GM19438 (cell line): ENCODE measurements around the gene CD3G.
A peak's percentile ranks its signal among the peaks of the same experiment; 100 is the strongest.

Experiments
- ATAC-seq: cut with Tn5 transposase; IDR thresholded peaks from one replicate; pipeline ENCODE4 v1.9.1; 2021; ENCODE audit warnings: low read depth; ENCODE audit not compliant: unreplicated experiment

The CD3G gene

DNA sequence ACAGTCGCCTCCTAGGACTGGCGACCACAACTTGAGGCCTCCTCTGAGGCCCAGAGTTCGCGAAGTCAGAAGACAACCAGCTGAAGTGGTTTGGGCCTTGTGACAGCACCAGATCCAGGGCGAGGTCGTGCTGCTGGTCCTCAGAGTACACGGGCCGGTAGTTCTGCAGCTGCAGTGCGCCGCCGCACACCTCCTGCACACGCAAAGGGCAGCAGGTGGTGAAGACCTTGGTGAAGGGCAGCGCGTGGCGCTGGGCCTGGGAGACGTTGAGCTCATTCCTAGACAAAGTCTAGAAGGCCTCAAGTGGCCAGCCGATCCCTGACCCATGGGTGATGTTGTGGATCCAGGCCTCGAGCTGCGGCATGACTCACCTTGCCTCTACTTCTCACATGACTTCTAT lies 21.4 kb upstream of the CD3G start:
- no peak for ATAC-seq

DNA sequence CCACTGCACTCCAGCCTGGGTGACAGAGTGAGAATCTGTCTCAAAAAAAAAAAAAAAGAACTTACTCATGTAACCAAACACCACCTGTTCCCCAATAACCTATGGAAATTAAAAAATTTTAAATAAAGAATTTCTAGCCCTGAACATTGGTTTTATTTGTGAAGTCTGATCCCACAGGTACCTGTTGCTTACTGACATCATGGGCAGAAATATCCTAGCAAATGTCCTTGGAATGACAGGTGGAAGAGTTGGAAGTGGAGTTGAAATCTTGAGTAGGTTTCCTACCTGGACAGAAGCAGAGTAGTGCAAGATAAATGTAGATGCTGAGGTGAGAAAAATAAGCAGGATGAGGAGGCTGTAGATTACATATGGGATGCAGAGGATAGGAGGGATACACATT lies 18.9 kb upstream of the CD3G start:
- no peak for ATAC-seq

DNA sequence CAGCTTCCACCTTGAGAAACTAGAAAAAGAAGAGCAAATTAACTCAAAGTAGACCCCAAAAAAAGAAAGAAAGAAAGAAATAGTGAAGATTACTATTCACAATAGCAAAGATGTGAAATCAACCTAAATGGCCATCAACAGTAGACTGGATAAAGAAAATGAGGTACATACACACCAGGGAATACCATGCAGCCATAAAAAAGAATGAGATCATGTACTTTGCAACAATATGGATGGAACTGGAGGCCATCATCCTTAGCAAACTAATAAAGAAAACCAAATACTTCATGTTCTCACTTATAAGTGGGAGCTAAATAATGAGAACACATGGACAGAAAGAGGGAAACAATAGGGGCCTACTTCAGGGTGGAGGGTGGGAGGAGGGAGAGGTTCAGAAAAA lies 15.4 kb upstream of the CD3G start:
- ATAC-seq, result no peak

- no peak for ATAC-seq
Observed at GRCh38 chr11:118334745-118335144, 9.4 kb upstream of the CD3G start.

DNA sequence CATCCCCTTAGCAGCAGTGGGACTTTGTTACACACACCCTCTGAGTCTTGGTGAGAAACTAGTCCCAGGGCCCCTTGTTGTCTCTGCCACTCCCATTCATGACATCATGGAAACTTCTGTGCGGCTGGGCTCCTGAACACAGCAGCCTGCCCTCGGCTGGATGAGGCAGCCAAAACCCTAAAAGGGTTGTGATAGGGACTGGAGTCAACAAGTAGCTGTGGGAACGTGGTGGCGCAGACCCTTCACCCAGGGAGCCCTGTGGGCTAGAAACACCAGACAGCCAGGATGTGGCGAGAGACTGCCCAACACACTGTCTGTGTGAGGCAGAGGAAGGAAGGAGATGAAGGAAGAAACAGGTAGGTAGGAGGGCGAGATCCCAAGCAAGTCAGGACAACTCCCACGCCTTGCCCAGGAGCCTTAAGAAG lies 5.5 kb upstream of the CD3G start:
- no peak for ATAC-seq

DNA sequence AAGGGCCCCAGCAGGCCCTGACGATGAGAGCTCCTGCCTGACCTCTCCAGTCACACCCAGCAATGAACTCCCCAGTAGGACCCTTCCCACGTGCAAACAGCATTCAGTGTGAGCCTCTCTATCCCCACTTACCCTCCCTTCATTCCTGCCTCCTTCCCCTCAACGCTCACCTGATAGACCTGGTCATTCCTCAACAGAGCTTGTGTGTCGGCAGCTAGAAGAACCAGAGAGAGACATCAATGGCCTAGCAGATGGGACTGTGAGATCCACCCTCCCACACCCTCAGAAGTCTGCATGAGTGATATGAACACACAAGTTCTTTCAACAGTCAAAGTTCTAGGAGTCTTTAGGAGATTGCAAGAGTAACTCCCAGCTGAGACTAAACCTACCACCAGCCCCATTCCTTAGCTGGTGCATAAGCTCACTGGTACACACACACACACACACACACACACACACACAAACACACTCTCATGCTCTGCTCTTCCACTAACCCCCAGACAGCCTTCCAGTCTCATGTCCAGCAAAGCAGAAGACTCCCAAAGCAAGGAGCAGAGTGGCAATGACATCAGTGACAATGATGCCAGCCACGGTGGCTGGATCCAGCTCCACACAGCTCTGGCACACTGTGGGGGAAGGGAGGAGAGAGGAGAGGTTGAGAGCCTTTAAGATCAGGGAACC lies 4.7 kb upstream of the CD3G start:
- no peak for ATAC-seq

- no peak for ATAC-seq
Observed at GRCh38 chr11:118340449-118340848, 3.7 kb upstream of the CD3G start.

GRCh38 chr11:118341261-118341660 lies 2.9 kb upstream of the CD3G start:
- ATAC-seq, result no peak

DNA sequence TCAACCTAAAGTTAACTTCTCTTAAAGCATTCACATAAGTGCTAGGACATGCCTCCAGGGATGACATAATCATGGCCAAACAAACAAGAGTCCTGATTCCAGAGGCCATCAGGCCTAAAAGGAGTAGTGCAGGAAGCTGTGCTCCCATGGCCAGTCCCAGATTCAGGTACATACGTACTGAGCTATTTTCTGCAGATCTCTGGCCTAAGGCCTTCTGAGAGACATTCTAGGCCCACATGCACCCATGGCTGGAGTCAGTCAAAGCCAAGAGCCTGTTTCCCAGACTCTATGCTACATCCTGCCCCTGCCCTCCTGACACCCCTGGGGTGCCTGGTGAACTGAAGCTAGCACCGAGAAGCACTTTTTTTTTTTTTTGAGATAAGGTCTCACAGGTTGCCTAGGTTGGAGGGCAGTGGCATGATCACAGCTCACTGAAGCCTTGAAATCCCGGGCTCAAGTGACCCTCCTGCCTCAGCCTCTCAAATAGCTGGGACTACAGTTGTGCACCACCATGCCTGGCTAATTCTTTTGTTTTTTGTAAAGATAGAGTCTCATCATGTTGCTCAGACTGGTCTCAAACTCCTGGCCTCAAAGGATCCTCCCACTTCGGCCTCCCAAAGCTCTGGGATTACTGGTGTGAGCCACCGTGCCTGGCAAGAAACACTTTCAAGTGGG lies 2.2 kb upstream of the CD3G start:
- no peak for ATAC-seq

GRCh38 chr11:118342503-118343161 lies 1.5 kb upstream of the CD3G start, which contains the start of gene CD3D:
Gene CD3D, minus strand, starts transcription at chr11:118342705. Its CDS starts 98 bp downstream, at chr11:118342607.
- ATAC-seq, result no peak

DNA sequence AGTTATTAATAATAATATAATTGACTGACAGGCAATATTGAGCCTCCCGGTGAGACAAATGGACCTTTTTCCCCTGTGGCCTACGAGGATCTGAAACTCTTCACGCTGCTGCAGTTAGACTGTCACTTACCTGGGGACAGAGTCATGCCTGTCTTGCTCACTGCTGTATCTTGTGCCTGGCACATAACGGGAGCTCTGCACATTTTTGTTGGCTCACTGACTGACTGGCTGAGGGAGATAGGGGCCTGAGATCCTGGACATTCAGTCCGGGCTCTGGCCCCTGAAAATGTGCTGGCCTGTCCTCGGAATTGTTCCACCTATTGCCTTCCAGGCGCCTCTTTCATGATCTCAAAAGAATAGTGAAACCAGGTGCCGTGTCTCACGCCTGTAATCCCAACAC lies 896 bp upstream of the CD3G start:
- ATAC-seq, result no peak

GRCh38 chr11:118349475-118349874 lies 5.3 kb downstream of the CD3G start:
- no peak for ATAC-seq

DNA sequence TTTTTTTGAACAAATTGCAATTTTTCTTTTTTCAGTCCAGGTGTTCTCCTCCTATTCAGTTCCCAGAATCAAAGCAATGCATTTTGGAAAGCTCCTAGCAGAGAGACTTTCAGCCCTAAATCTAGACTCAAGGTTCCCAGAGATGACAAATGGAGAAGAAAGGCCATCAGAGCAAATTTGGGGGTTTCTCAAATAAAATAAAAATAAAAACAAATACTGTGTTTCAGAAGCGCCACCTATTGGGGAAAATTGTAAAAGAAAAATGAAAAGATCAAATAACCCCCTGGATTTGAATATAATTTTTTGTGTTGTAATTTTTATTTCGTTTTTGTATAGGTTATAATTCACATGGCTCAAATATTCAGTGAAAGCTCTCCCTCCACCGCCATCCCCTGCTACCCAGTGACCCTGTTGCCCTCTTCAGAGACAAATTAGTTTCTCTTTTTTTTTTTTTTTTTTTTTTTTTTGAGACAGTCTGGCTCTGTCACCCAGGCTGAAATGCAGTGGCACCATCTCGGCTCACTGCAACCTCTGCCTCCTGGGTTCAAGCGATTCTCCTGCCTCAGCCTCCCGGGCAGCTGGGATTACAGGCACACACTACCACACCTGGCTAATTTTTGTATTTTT lies 9.1 kb downstream of the CD3G start:
- no peak for ATAC-seq

- no peak for ATAC-seq
Observed at GRCh38 chr11:118358071-118358470, 13.9 kb downstream of the CD3G start.

DNA sequence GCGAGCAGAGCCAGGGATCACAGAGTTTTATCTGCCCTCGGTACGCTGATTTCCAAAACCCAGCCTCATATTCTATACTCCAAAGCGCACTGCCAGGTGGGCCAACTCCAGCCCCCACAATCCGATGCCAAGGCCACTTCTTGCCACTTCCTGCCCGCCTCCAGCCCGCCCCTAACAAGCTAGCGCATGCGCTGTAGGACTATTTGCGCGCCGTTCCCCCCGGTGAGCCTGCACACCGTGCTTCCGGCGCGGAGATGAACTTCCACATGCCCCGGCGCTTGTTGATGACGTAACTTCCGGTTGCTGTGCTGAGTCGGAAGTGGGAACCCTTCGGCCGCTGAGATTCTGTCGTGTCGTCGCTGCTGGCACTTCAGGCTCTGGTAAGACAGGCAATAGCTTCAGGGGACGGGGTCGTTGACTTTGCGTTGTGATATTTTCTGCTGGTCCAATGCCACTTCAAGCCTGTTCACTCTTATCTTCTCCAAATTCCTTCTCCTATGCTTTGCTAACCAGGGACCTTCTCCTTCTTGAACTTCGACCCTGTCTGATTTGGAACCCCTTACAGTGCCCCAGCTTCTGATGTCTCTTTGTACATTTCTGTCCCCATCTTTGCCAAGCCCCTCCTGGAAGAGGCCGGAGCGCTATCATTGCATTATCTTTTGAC lies 15.3 kb downstream of the CD3G start, which contains the start of gene UBE4A:
UBE4A (plus strand) TSS at position 306 of the 664 bp plus-strand sequence. CDS start 5,481 bp downstream, outside the sequence.
- ATAC-seq, result peak; percentile 93

- no peak for ATAC-seq
Observed at GRCh38 chr11:118364956-118365615, 20.9 kb downstream of the CD3G start.

DNA sequence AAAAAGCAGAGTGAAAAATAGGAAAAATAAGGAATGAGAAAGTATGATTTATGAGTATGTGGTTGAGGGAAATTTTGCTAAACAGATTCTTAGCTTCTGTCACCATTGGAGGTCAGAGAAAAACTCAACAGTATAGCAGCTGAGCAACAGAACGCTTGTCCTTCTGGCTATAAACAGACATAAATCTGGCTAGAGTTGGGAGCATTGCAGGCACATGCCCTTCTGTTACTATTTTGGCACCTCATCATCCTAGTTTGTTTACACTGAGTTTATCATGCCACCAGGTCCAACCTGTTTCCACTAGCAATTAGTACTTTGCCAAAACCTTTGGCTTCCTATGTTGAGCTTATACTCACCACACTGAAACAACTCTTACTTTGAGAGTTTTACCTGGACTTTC lies 22.1 kb downstream of the CD3G start:
- ATAC-seq, result no peak

DNA sequence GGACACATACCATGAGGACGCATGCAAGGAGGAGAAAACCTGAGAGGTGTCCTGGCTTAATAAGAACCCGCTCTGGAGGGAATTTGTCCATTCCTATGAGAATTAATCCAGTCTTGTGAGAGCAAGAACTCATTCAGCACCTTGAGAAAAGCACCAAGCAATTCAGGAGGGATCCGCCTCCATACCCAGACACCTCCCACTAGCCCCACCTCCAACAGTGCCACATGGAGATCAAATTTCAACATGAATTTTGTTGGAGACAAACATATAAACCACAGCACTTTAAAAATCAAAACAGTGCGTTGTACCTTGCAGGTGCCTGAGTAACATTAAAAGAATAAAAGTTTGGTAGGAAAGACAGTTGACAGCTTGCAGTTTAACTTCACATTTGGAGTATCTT lies 26.6 kb downstream of the CD3G start:
- no peak for ATAC-seq

DNA sequence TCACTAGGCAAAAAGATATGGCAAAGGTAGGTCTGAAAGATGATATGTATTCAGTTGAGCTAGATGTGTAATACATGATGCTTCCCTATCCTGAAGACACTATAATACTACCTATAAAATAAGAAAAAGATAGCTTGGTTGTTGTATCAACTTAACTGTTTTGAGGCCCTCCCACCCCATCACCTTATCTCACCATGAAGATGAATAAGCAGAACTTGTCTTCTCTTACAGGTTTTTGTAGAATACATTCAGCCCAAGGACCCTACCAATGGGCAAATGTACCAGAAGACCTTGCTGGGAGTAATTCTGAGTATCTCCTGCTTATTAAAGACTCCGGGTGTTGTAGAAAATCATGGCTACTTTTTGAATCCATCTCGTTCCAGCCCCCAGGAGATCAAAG lies 29.1 kb downstream of the CD3G start:
- ATAC-seq, result no peak

DNA sequence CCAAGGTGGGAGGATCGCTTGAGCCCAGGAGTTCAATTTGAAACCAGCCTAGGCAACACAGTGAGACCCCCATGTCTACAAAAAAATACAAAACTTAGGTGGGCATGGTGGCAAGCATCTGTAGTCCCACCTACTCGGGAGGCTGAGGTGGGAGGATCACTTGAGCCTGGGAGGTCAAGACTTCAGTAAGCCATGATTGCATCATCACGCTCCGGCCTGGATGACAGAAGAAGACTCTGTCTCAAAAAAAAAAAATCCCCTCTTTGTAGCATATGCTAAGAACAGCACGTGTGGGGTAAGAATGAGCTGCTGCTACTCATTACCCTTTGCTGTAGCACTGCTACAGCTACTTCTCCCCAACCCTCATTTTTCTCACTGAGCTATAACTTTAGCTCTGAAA lies 29.7 kb downstream of the CD3G start:
- no peak for ATAC-seq
